ENCODE results near the gene VPS18. TPM values are rescaled to one million over a fixed set of nuclear protein-coding genes. Genes with fewer than 3 reads are reported as not detected.

Gene VPS18
- total RNA-seq = 23.5 TPM

GRCh38 chr15:40893733-40894680 lies at the start of gene VPS18:
VPS18 (plus strand) TSS chr15:40894450; CDS start chr15:40894769, 319 bp downstream.

DNA sequence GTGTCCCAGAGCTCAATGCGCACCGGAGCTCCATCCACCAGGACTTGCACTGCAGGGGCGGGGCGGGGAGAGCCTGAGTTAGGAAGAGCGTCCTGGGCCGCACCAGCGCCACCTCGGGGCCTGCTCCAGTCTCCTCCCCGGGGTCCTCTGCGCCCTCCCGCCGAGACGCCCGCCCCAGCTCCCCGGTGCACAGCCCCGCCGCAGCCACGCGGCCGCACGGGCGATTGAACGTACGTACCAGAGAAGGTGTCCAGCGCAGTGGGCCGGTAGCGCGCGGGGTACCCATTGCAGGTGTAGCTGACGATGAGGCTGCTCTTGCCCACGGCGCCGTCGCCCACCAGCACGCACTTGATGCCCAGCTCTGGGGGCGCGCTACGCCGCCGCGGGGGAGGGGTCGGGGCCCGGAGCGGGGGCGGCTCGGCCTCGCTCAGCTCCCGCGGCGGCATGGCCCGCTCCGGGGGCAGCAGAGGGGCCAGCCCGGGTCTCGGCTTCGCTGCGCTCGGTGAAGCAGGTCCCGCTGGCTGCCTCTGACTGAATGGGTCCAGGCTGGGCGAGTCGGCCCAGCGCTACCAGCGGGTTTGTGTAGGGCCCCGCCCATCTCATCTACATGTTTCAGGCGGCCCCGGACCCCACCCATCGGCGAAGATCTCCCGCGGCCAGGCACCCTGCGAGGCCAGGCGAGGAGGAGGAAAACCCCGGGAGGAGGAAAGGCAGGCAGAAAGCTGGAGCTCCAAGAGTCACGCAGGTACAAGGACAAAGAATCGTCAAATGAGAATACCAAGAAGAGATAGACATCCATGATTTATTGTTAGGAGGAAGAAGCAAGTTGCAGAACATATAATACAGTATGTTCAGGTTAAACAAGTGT lies 20.3 kb upstream of the VPS18 start, which contains the start of gene RHOV:
Gene RHOV (minus strand): TSS at position 541 of the 868 bp plus-strand sequence. CDS start 95 bp downstream, at position 446.

DNA sequence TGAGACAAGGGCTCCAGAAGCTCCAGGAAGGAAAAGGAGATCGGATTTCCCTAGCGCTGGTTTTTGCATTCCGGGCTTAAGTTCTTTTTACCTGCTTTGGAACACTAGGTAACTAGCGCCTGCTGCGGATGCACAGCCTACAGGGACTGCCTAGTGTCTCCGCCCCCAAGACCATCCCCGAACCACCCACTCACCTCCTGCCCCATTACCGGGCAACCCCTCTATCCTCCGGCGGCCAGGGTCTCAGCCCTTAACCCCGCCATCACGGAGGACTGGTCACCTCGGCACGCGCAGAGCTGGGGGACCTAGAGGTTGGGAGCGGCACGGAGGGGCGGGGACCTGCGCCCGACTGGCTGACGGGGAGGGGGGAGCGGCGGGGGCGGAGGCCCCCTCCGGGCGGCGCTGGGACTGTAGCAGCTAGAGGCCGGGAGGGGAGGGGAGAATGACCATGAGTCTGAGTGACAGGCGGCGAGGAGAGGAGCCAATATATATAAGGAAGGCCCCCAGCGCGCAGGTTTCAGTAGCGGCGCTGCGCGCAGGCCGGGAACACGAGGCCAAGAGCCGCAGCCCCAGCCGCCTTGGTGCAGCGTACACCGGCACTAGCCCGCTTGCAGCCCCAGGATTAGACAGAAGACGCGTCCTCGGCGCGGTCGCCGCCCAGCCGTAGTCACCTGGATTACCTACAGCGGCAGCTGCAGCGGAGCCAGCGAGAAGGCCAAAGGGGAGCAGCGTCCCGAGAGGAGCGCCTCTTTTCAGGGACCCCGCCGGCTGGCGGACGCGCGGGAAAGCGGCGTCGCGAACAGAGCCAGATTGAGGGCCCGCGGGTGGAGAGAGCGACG lies 34.8 kb downstream of the VPS18 start, which contains the start of gene DLL4:
Gene DLL4 (plus strand): TSS at position 520 of the 839 bp plus-strand sequence. CDS start 329 bp downstream, outside the sequence.

DNA sequence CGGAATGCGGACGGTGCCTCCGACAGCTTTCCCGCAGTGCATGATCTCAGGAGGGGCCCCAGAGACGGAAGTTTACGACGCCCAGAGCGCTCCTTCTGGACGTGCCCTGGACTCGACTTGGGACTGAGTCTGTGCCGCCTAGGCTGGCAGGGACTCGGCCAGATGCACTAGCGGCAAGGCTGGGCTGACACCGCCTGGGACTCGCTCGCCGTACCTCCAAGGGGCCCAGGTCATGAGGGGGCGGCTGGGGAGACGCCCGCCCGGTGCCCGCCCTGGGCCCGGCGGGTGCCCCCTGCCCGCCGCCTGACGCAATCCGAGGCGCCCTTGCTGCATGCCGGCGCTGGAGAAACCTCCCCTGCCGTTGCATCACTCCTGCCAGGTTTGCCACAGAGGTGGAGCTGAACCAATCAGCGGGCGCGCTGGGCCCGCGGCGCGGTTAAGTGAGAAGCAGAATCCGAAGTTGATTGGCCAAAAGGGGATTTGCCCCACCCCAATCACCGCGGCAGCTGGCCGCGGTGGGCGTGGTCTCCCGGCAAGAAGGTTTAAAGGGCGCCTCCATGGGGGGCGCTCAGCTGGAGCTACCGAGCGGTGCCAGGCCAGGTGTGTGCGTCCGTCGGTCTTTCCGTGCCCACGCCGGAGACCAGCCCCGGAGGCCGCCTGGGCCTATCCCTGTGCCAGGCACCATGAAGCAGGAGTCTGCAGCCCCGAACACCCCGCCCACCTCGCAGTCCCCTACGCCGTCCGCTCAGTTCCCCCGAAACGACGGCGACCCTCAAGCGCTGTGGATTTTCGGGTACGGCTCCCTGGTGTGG lies 58.9 kb downstream of the VPS18 start, which contains the start of gene CHAC1:
Gene CHAC1 (plus strand): TSS at position 571 of the 812 bp plus-strand sequence. CDS start 113 bp downstream, at position 684.

Small RNA genes within 50 kb of the gene (small RNA-seq; reads per million reads assigned to genes)
- not detected for gene AC025166.1 (ENCODE audit: low replicate concordance)
- not detected for gene ISCA1P4 (ENCODE audit: low replicate concordance)

Other genes starting within 250 kb of the VPS18 start
- 2.7 TPM for gene RAD51, start 199.3 kb upstream of the VPS18 start, total RNA-seq
- 26.0 TPM for gene RMDN3, start 139.2 kb upstream of the VPS18 start, total RNA-seq
- 26.7 TPM for gene GCHFR, start 130.4 kb upstream of the VPS18 start, total RNA-seq
- 0.12 TPM for gene C15orf62, start 124.5 kb upstream of the VPS18 start, total RNA-seq
- 26.6 TPM for gene ZFYVE19, start 87.4 kb upstream of the VPS18 start, total RNA-seq
- gene DNAJC17, start 87.0 kb upstream of the VPS18 start, total RNA-seq = 18.1 TPM
- not detected for gene PPP1R14D, start 65.7 kb upstream of the VPS18 start, total RNA-seq
- 105 TPM for gene SPINT1, start 50.4 kb upstream of the VPS18 start, total RNA-seq
- 3.3 TPM for gene RHOV, start 20.2 kb upstream of the VPS18 start, total RNA-seq
- gene DLL4, start 34.9 kb downstream of the VPS18 start, total RNA-seq = 28.3 TPM
- 1.6 TPM for gene CHAC1, start 59.0 kb downstream of the VPS18 start, total RNA-seq
- gene INO80, start 221.8 kb downstream of the VPS18 start, total RNA-seq = 38.5 TPM

Measured in metanephros (tissue), 2 donors.